ENCODE results near the gene PLPP3.

DNA sequence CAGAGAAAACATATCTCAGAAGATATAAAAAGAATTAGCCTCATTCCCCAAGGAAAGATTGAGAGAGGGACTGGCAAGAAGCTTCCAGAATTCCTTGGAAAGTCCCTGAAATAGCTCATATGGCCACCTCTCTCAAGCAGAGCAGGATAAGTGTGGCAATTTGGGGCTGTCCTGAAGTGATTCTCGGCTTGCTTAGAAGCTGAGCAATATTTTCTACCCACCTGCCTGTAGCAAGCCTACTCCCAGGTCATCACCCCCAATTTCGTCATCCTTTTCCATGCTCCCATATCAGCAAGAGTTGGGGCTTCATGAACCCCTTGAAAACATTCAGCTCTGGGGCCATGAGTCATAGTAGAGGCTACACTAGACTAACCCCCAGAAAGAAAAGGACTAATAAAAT lies 131.5 kb downstream of the PLPP3 start:
- TF ChIP-seq, protein P1, sequence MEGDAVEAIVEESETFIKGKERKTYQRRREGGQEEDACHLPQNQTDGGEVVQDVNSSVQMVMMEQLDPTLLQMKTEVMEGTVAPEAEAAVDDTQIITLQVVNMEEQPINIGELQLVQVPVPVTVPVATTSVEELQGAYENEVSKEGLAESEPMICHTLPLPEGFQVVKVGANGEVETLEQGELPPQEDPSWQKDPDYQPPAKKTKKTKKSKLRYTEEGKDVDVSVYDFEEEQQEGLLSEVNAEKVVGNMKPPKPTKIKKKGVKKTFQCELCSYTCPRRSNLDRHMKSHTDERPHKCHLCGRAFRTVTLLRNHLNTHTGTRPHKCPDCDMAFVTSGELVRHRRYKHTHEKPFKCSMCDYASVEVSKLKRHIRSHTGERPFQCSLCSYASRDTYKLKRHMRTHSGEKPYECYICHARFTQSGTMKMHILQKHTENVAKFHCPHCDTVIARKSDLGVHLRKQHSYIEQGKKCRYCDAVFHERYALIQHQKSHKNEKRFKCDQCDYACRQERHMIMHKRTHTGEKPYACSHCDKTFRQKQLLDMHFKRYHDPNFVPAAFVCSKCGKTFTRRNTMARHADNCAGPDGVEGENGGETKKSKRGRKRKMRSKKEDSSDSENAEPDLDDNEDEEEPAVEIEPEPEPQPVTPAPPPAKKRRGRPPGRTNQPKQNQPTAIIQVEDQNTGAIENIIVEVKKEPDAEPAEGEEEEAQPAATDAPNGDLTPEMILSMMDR (IDR thresholded peaks at IDR 0.05): no peak
- no peak for TF ChIP-seq POLR2A (IDR thresholded peaks at IDR 0.05)

Measured in esophagus squamous epithelium (tissue), 4 donors.